ENCODE data around the gene PEAK1. TPM values are rescaled to one million over a fixed set of nuclear protein-coding genes. Genes with fewer than 3 reads are reported as not detected.
A peak's percentile ranks its signal among the peaks of the same experiment; 100 is the strongest.
"Not testable (repeated sequence)": the region's sequence is repeated elsewhere in the genome, so short reads cannot be mapped to it uniquely, and the experiment has no call there.

PEAK1 gene
- total and polyA plus RNA-seq, 4 experiments from 2014 or later = 2.2 to 10.1 (median 7.8) TPM; not detected in 1

GRCh38 chr15:77410701-77411618 lies 8.9 kb downstream of the PEAK1 start:
- no peak overlapping the region for H3K4me3 Mint-ChIP-seq
- POLR2A ChIA-PET (ENCODE audit: partially characterized antibody) = interaction anchor here (1.4 kb wide), 1 partner anchor 10 kb away, joined by 8 read pairs; the partner anchor contains the start of genes HMG20A and PEAK1
- intact Hi-C loops (cut with micrococcal nuclease) = no loop called here

GRCh38 chr15:77410157-77410500 lies 9.8 kb downstream of the PEAK1 start:
- Mint-ChIP-seq H3K4me3 (peak overlapping the region in 5 of 8 donors; percentile 10 to 81 (median 77)), H3K4me1 (peaks cover 5 to 16% (median 13%) of the 10 kb centered on the region in 4 donors), H3K27ac (peak overlapping the region in 3 of 7 donors; percentile 38 to 65 (median 58))
- H3K36me3 ChIP-seq (ENCODE audit: insufficient read depth, low read length); intact Hi-C loops (cut with micrococcal nuclease); H3K27me3 Mint-ChIP-seq; H3K27me3 ChIP-seq (ENCODE audit: insufficient read depth, low read length); DNase-seq; H3K36me3 Mint-ChIP-seq; H3K9me3 Mint-ChIP-seq; H3K27ac ChIP-seq (ENCODE audit: low read depth, low read length); H3K9me3 ChIP-seq (ENCODE audit: control insufficient read depth in 1 of 2, low read length in 2 of 2); H3K4me3 ChIP-seq (ENCODE audit: low read length in 2 of 2): not testable (repeated sequence)
- peaks cover 11% of the 10 kb centered on the region for H3K4me1 ChIP-seq (ENCODE audit: insufficient read depth, low read length)
- ChIA-PET POLR2A (ENCODE audit: partially characterized antibody) (interaction anchor here (1.4 kb wide), 1 partner anchor 10 kb away, joined by 8 read pairs; the partner anchor contains the start of genes HMG20A and PEAK1), CTCF (ENCODE audit: partially characterized antibody) (interaction anchor here (0.8 kb wide), 1 partner anchor 10 kb away, joined by 3 read pairs; the partner anchor contains the start of gene PEAK1)

More at GRCh38 chr15:77410701-77411618, 8.9 kb downstream of the PEAK1 start:
- Histone ChIP-seq H3K9me3 (ENCODE audit: control insufficient read depth in 1 of 2, low read length in 2 of 2) (no peaks in the 10 kb centered on the region), H3K27me3 (ENCODE audit: insufficient read depth, low read length) (no peaks in the 10 kb centered on the region), H3K4me1 (ENCODE audit: insufficient read depth, low read length) (peaks cover 11% of the 10 kb centered on the region), H3K4me3 (ENCODE audit: low read length in 2 of 2) (no peak overlapping the region), H3K36me3 (ENCODE audit: insufficient read depth, low read length) (no peaks in the 10 kb centered on the region), H3K27ac (ENCODE audit: low read depth, low read length) (no peak overlapping the region)
- H3K27me3 Mint-ChIP-seq = no peaks in the 10 kb centered on the region
- DNase-seq = no peak
- H3K36me3 Mint-ChIP-seq = no peaks in the 10 kb centered on the region
- no peaks in the 10 kb centered on the region for H3K9me3 Mint-ChIP-seq
- CTCF ChIA-PET (ENCODE audit: partially characterized antibody) = interaction anchor here (0.8 to 1.1 kb wide), 2 partner anchors 11 to 14 kb away, joined by 3 read pairs; no protein-coding TSS in a partner anchor
- H3K4me1 Mint-ChIP-seq = peaks cover 5 to 16% (median 13%) of the 10 kb centered on the region in 4 donors
- H3K27ac Mint-ChIP-seq = no peak overlapping the region

- DNase-seq = peak in 3 of 5 donors; percentile 8 to 47 (median 38)
- H3K27ac Mint-ChIP-seq = peak overlapping the region in 6 of 7 donors; percentile 1 to 69 (median 53)
- POLR2A ChIA-PET (ENCODE audit: partially characterized antibody) = interaction anchor here (1.4 kb wide), 1 partner anchor 11 kb away, joined by 8 read pairs; the partner anchor contains the start of genes HMG20A and PEAK1
- intact Hi-C loops (cut with micrococcal nuclease) = no loop called here
- no peaks in the 10 kb centered on the region for H3K27me3 Mint-ChIP-seq
- H3K4me1 Mint-ChIP-seq = peaks cover 5 to 16% (median 13%) of the 10 kb centered on the region in 4 donors
- Histone ChIP-seq H3K4me1 (ENCODE audit: insufficient read depth, low read length) (peaks cover 11% of the 10 kb centered on the region), H3K36me3 (ENCODE audit: insufficient read depth, low read length) (no peaks in the 10 kb centered on the region), H3K9me3 (ENCODE audit: control insufficient read depth in 1 of 2, low read length in 2 of 2) (no peaks in the 10 kb centered on the region), H3K27ac (ENCODE audit: low read depth, low read length) (no peak overlapping the region), H3K4me3 (ENCODE audit: low read length in 2 of 2) (no peak overlapping the region), H3K27me3 (ENCODE audit: insufficient read depth, low read length) (no peaks in the 10 kb centered on the region)
- H3K36me3 Mint-ChIP-seq = no peaks in the 10 kb centered on the region
- CTCF ChIA-PET (ENCODE audit: partially characterized antibody) = interaction anchor here (0.8 kb wide), 1 partner anchor 10 kb away, joined by 3 read pairs; the partner anchor contains the start of gene PEAK1
- peak overlapping the region in 7 of 8 donors; percentile 33 to 81 (median 76) for H3K4me3 Mint-ChIP-seq
- H3K9me3 Mint-ChIP-seq = no peaks in the 10 kb centered on the region
Measured at GRCh38 chr15:77409259-77410156, 10.4 kb downstream of the PEAK1 start.

- Histone ChIP-seq H3K4me1 (ENCODE audit: insufficient read depth, low read length) (peaks cover 11% of the 10 kb centered on the region), H3K36me3 (ENCODE audit: insufficient read depth, low read length) (no peaks in the 10 kb centered on the region), H3K4me3 (ENCODE audit: low read length in 2 of 2) (no peak overlapping the region), H3K9me3 (ENCODE audit: control insufficient read depth in 1 of 2, low read length in 2 of 2) (no peaks in the 10 kb centered on the region), H3K27me3 (ENCODE audit: insufficient read depth, low read length) (no peaks in the 10 kb centered on the region), H3K27ac (ENCODE audit: low read depth, low read length) (no peak overlapping the region)
- no peak overlapping the region for H3K27ac Mint-ChIP-seq
- no peak for DNase-seq
- ChIA-PET POLR2A (ENCODE audit: partially characterized antibody) (no interaction called here), CTCF (ENCODE audit: partially characterized antibody) (no interaction called here)
- H3K36me3 Mint-ChIP-seq = no peaks in the 10 kb centered on the region
- no peak overlapping the region for H3K4me3 Mint-ChIP-seq
- no peaks in the 10 kb centered on the region for H3K27me3 Mint-ChIP-seq
- peaks cover 5 to 16% (median 12%) of the 10 kb centered on the region in 4 donors for H3K4me1 Mint-ChIP-seq
- intact Hi-C loops (cut with micrococcal nuclease) = no loop called here
- no peaks in the 10 kb centered on the region for H3K9me3 Mint-ChIP-seq
Measured at GRCh38 chr15:77406846-77407245, 13.1 kb downstream of the PEAK1 start.

GRCh38 chr15:77406173-77406759 lies 13.6 kb downstream of the PEAK1 start:
- H3K27me3 ChIP-seq (ENCODE audit: insufficient read depth, low read length); H3K4me3 Mint-ChIP-seq; intact Hi-C loops (cut with micrococcal nuclease); H3K27ac Mint-ChIP-seq; H3K27me3 Mint-ChIP-seq; POLR2A ChIA-PET (ENCODE audit: partially characterized antibody); H3K4me3 ChIP-seq (ENCODE audit: low read length in 2 of 2); H3K36me3 ChIP-seq (ENCODE audit: insufficient read depth, low read length); CTCF ChIA-PET (ENCODE audit: partially characterized antibody); H3K9me3 Mint-ChIP-seq; H3K36me3 Mint-ChIP-seq; H3K9me3 ChIP-seq (ENCODE audit: control insufficient read depth in 1 of 2, low read length in 2 of 2); DNase-seq; H3K27ac ChIP-seq (ENCODE audit: low read depth, low read length): not testable (repeated sequence)
- peaks cover 11% of the 10 kb centered on the region for H3K4me1 ChIP-seq (ENCODE audit: insufficient read depth, low read length)
- H3K4me1 Mint-ChIP-seq = peaks cover 5 to 16% (median 12%) of the 10 kb centered on the region in 4 donors

- Mint-ChIP-seq H3K4me1 (no peaks in the 10 kb centered on the region), H3K27me3 (no peaks in the 10 kb centered on the region), H3K9me3 (peaks cover 0 to 26% (median 18%) of the 10 kb centered on the region in 8 donors), H3K27ac (no peak overlapping the region), H3K36me3 (peaks cover 4 to 9% of the 10 kb centered on the region in 2 donors), H3K4me3 (no peak overlapping the region)
- Histone ChIP-seq H3K4me1 (ENCODE audit: insufficient read depth, low read length) (no peaks in the 10 kb centered on the region), H3K27me3 (ENCODE audit: insufficient read depth, low read length) (no peaks in the 10 kb centered on the region), H3K27ac (ENCODE audit: low read depth, low read length) (no peak overlapping the region), H3K9me3 (ENCODE audit: control insufficient read depth in 1 of 2, low read length in 2 of 2) (no peaks in the 10 kb centered on the region), H3K36me3 (ENCODE audit: insufficient read depth, low read length) (no peaks in the 10 kb centered on the region), H3K4me3 (ENCODE audit: low read length in 2 of 2) (no peak overlapping the region)
- POLR2A ChIA-PET (ENCODE audit: partially characterized antibody) = interaction anchor here (0.6 kb wide), 1 partner anchor 626 kb away, joined by 3 read pairs; no protein-coding TSS in a partner anchor
- CTCF ChIA-PET (ENCODE audit: partially characterized antibody) = no interaction called here
- intact Hi-C loops (cut with micrococcal nuclease) = no loop called here
- DNase-seq = no peak
Measured at GRCh38 chr15:77402740-77403379, 17.0 kb downstream of the PEAK1 start.

Data from CD4-positive, alpha-beta memory T cell (primary cell).